Umbilical cord (tissue), 2 donors: ENCODE results near the gene EEFSEC. TPM values are rescaled to one million over a fixed set of nuclear protein-coding genes. Genes with fewer than 3 reads are reported as not detected.

Source experiments
- DNase-seq: peaks from one replicate; pipeline ENCODE4 v3.0.0-alpha.2; 2015; ENCODE audit warnings: low spot score
- total RNA-seq: library from RNA; depleted of rRNA; stranded (reverse); fragments of >200 nt; gene quantifications from one replicate; pipeline ENCODE4 v1.2.3, GENCODE V29; 2014; ENCODE audit warnings: low replicate concordance; ENCODE audit not compliant: insufficient read depth

The EEFSEC gene
- total RNA-seq, 1 donor from 2014 or later: 9.6 TPM

- DNase-seq: no peak
Observed at GRCh38 chr3:128364808-128365360, 211.6 kb downstream of the EEFSEC start.

- DNase-seq: no peak
Observed at GRCh38 chr3:128366136-128366535, 212.9 kb downstream of the EEFSEC start.

- DNase-seq: no peak
Observed at GRCh38 chr3:128366652-128367051, 213.4 kb downstream of the EEFSEC start.

- DNase-seq: no peak
Observed at GRCh38 chr3:128367221-128367620, 213.9 kb downstream of the EEFSEC start.

GRCh38 chr3:128367761-128368160 is 214.5 kb downstream of the EEFSEC start:
- DNase-seq: no peak

GRCh38 chr3:128368626-128369025 is 215.3 kb downstream of the EEFSEC start:
- no peak for DNase-seq

- DNase-seq: no peak
Observed at GRCh38 chr3:128369121-128369703, 215.9 kb downstream of the EEFSEC start.

- no peak for DNase-seq
Observed at GRCh38 chr3:128369881-128370642, 216.8 kb downstream of the EEFSEC start.

- DNase-seq: no peak
Observed at GRCh38 chr3:128372281-128372680, 219.0 kb downstream of the EEFSEC start.

GRCh38 chr3:128372707-128373533 is 219.6 kb downstream of the EEFSEC start:
- DNase-seq: no peak

GRCh38 chr3:128374746-128375445 is 221.6 kb downstream of the EEFSEC start:
- no peak for DNase-seq

- no peak for DNase-seq
Observed at GRCh38 chr3:128376516-128376915, 223.2 kb downstream of the EEFSEC start.

GRCh38 chr3:128378631-128379347 is 225.5 kb downstream of the EEFSEC start:
- DNase-seq: no peak

- DNase-seq: no peak
Observed at GRCh38 chr3:128379367-128380160, 226.3 kb downstream of the EEFSEC start.

GRCh38 chr3:128380295-128380694 is 227.0 kb downstream of the EEFSEC start:
- no peak for DNase-seq

GRCh38 chr3:128380719-128381118 is 227.4 kb downstream of the EEFSEC start:
- no peak for DNase-seq

GRCh38 chr3:128381609-128382008 is 228.3 kb downstream of the EEFSEC start:
- no peak for DNase-seq

GRCh38 chr3:128382221-128382807 is 229.0 kb downstream of the EEFSEC start:
- no peak for DNase-seq
